Mesendoderm (in vitro differentiated cells): Measurements from ENCODE around the gene NEK8.

Experiments used
- DNase-seq: peaks from one replicate; pipeline ENCODE4 v3.0.0; 2013
- H2AK5ac ChIP-seq: 2 replicates; pipeline ENCODE4 v1.6.1; 2013; ENCODE audit warnings: low read length, inconsistent platforms
- H2BK120ac ChIP-seq: 2 replicates; pipeline ENCODE4 v1.6.1; 2013; ENCODE audit warnings: low read depth, mild to moderate bottlenecking, low read length, moderate library complexity, mixed read lengths
- H2BK15ac ChIP-seq: replicated peaks from 2 replicates; pipeline ENCODE4 v1.6.1; 2013; ENCODE audit warnings: low read depth, mild to moderate bottlenecking, moderate library complexity
- H2BK5ac ChIP-seq: 2 replicates; pipeline ENCODE4 v1.6.1; 2013; ENCODE audit warnings: low read length, inconsistent platforms
- H3K18ac ChIP-seq: 2 replicates; pipeline ENCODE4 v1.6.1; 2013; ENCODE audit warnings: mild to moderate bottlenecking, low read length, mixed read lengths
- H3K23ac ChIP-seq: one replicate; pipeline ENCODE4 v1.6.1; 2013; ENCODE audit warnings: low read length
- H3K27ac ChIP-seq: 2 replicates; pipeline ENCODE4 v1.5.1; 2013; ENCODE audit warnings: low read depth, mild to moderate bottlenecking, inconsistent platforms, low read length, moderate library complexity
- H3K27me3 ChIP-seq: 2 replicates; pipeline ENCODE4 v1.6.1; 2013; ENCODE audit warnings: low read length, control low read depth, mild to moderate bottlenecking, inconsistent platforms; ENCODE audit not compliant: insufficient read depth, poor library complexity
- H3K36me3 ChIP-seq: 2 replicates; pipeline ENCODE4 v1.6.1; 2013; ENCODE audit warnings: low read length, inconsistent platforms; ENCODE audit not compliant: control insufficient read depth, insufficient read depth
- H3K4ac ChIP-seq: one replicate; pipeline ENCODE4 v1.6.1; 2013; ENCODE audit warnings: low read depth, mild to moderate bottlenecking, low read length, moderate library complexity
- H3K4me1 ChIP-seq: 2 replicates; pipeline ENCODE4 v1.6.1; 2013; ENCODE audit warnings: low read depth, low read length, inconsistent platforms; ENCODE audit not compliant: control insufficient read depth
- H3K4me2 ChIP-seq: 2 replicates; pipeline ENCODE4 v1.6.1; 2013; ENCODE audit warnings: low read length
- H3K4me3 ChIP-seq: 2 replicates; pipeline ENCODE4 v1.5.1; 2013; ENCODE audit warnings: mild to moderate bottlenecking, low read length
- H3K56ac ChIP-seq: one replicate; pipeline ENCODE4 v1.6.1; 2013; ENCODE audit warnings: low read length
- H3K79me1 ChIP-seq: 2 replicates; pipeline ENCODE4 v1.6.1; 2013; ENCODE audit warnings: low read length, inconsistent platforms
- H3K79me2 ChIP-seq: 2 replicates; pipeline ENCODE4 v1.6.1; 2013; ENCODE audit warnings: mild to moderate bottlenecking, low read length; ENCODE audit not compliant: control insufficient read depth, insufficient read depth
- H3K9ac ChIP-seq: 2 replicates; pipeline ENCODE4 v1.6.1; 2013; ENCODE audit warnings: low read length, inconsistent platforms
- H4K5ac ChIP-seq: one replicate; pipeline ENCODE4 v1.6.1; 2013; ENCODE audit warnings: low read length
- H4K8ac ChIP-seq: one replicate; pipeline ENCODE4 v1.6.1; 2013; ENCODE audit warnings: low read depth, mild to moderate bottlenecking, control low read depth, low read length, moderate library complexity
- WGBS: extraction: QIAGEN DNeasy Blood & Tissue Kit; methylation state at CpG from one replicate; pipeline ENCODE4 v1.1.7; 2013; ENCODE audit warnings: low lambda C conversion rate, missing lambda C conversion rate; ENCODE audit not compliant: insufficient coverage; ENCODE audit errors: extremely low coverage; 5-methylcytosine and 5-hydroxymethylcytosine counted together

NEK8 gene

GRCh38 chr17:28688481-28688880 lies 40.1 kb upstream of the NEK8 start:
- no peak overlapping the region for H3K18ac ChIP-seq
- H3K4me1 ChIP-seq, result no peaks in the 10 kb centered on the region
- no peak overlapping the region for H2BK120ac ChIP-seq
- H3K4me2 ChIP-seq, result no peak overlapping the region
- H3K4me3 ChIP-seq, result no peak overlapping the region
- no peak overlapping the region for H2BK15ac ChIP-seq
- no peaks in the 10 kb centered on the region for H3K79me1 ChIP-seq
- no peak overlapping the region for H3K56ac ChIP-seq
- no peak overlapping the region for H3K4ac ChIP-seq
- no peak overlapping the region for H2BK5ac ChIP-seq
- no peak for DNase-seq
- H3K36me3 ChIP-seq, result peaks cover 35% of the 10 kb centered on the region
- no peak overlapping the region for H3K23ac ChIP-seq
- H2AK5ac ChIP-seq, result no peak overlapping the region
- WGBS, result 100% methylated on average over 1 of the region's 4 CpGs
- no peaks in the 10 kb centered on the region for H3K27me3 ChIP-seq
- no peak overlapping the region for H4K8ac ChIP-seq
- H3K9ac ChIP-seq, result no peak overlapping the region
- H4K5ac ChIP-seq, result no peak overlapping the region
- H3K79me2 ChIP-seq, result no peaks in the 10 kb centered on the region
- no peak overlapping the region for H3K27ac ChIP-seq

- Histone ChIP-seq H4K8ac (no peak overlapping the region), H2BK5ac (no peak overlapping the region), H3K23ac (no peak overlapping the region), H2AK5ac (no peak overlapping the region), H3K4ac (no peak overlapping the region), H3K79me2 (no peaks in the 10 kb centered on the region), H3K9ac (no peak overlapping the region), H3K27me3 (no peaks in the 10 kb centered on the region), H3K56ac (no peak overlapping the region), H3K18ac (no peak overlapping the region), H2BK15ac (no peak overlapping the region), H3K4me1 (no peaks in the 10 kb centered on the region), H3K4me3 (no peak overlapping the region), H3K4me2 (no peak overlapping the region), H4K5ac (no peak overlapping the region), H3K79me1 (no peaks in the 10 kb centered on the region), H3K27ac (no peak overlapping the region), H2BK120ac (no peak overlapping the region), H3K36me3 (peaks cover 36% of the 10 kb centered on the region)
- no CpG with 5 or more reads among the region's 3 CpGs for WGBS
- no peak for DNase-seq
Measured at GRCh38 chr17:28689011-28689410, 39.6 kb upstream of the NEK8 start.

GRCh38 chr17:28693869-28694268 lies 34.7 kb upstream of the NEK8 start:
- Histone ChIP-seq H3K56ac (no peak overlapping the region), H3K4me2 (no peak overlapping the region), H3K23ac (no peak overlapping the region), H3K9ac (no peak overlapping the region), H3K79me2 (no peaks in the 10 kb centered on the region), H3K36me3 (peaks cover 37% of the 10 kb centered on the region), H3K79me1 (no peaks in the 10 kb centered on the region), H3K4me1 (no peaks in the 10 kb centered on the region), H4K8ac (no peak overlapping the region), H2BK5ac (no peak overlapping the region), H4K5ac (no peak overlapping the region), H2BK120ac (no peak overlapping the region), H2BK15ac (no peak overlapping the region), H3K27me3 (no peaks in the 10 kb centered on the region), H3K27ac (no peak overlapping the region), H3K4ac (no peak overlapping the region), H3K4me3 (no peak overlapping the region), H2AK5ac (no peak overlapping the region), H3K18ac (no peak overlapping the region)
- no peak for DNase-seq
- no CpG with 5 or more reads among the region's 1 CpG for WGBS

GRCh38 chr17:28698253-28698941 lies 30.2 kb upstream of the NEK8 start:
- WGBS, result no CpG with 5 or more reads among the region's 6 CpGs
- H3K27me3 ChIP-seq, result no peaks in the 10 kb centered on the region
- no peak overlapping the region for H3K27ac ChIP-seq

GRCh38 chr17:28700278-28700677 lies 28.3 kb upstream of the NEK8 start:
- H4K5ac ChIP-seq, result no peak overlapping the region
- H2BK120ac ChIP-seq, result no peak overlapping the region
- no peak for DNase-seq
- H3K18ac ChIP-seq, result no peak overlapping the region
- H3K23ac ChIP-seq, result no peak overlapping the region
- no peak overlapping the region for H3K9ac ChIP-seq
- H3K27ac ChIP-seq, result no peak overlapping the region
- no peak overlapping the region for H3K4ac ChIP-seq
- H3K79me2 ChIP-seq, result no peaks in the 10 kb centered on the region
- no peak overlapping the region for H2AK5ac ChIP-seq
- no peak overlapping the region for H2BK15ac ChIP-seq
- no peak overlapping the region for H4K8ac ChIP-seq
- WGBS, result no CpG with 5 or more reads among the region's 8 CpGs
- H3K4me1 ChIP-seq, result no peaks in the 10 kb centered on the region
- no peak overlapping the region for H3K56ac ChIP-seq
- peaks cover 40% of the 10 kb centered on the region for H3K36me3 ChIP-seq
- H2BK5ac ChIP-seq, result no peak overlapping the region
- H3K4me3 ChIP-seq, result no peak overlapping the region
- no peaks in the 10 kb centered on the region for H3K27me3 ChIP-seq
- H3K4me2 ChIP-seq, result no peak overlapping the region
- H3K79me1 ChIP-seq, result no peaks in the 10 kb centered on the region

More at GRCh38 chr17:28698253-28698941, 30.2 kb upstream of the NEK8 start:
- H3K9ac ChIP-seq, result no peak overlapping the region
- H3K79me2 ChIP-seq, result no peaks in the 10 kb centered on the region
- H3K23ac ChIP-seq, result no peak overlapping the region
- no peaks in the 10 kb centered on the region for H3K4me1 ChIP-seq
- H3K4me2 ChIP-seq, result no peak overlapping the region
- H2BK15ac ChIP-seq, result no peak overlapping the region
- no peak overlapping the region for H3K4me3 ChIP-seq
- H3K18ac ChIP-seq, result no peak overlapping the region
- no peak overlapping the region for H2BK120ac ChIP-seq
- no peak overlapping the region for H2AK5ac ChIP-seq
- no peaks in the 10 kb centered on the region for H3K79me1 ChIP-seq
- H3K4ac ChIP-seq, result no peak overlapping the region
- H3K56ac ChIP-seq, result no peak overlapping the region
- DNase-seq, result no peak
- no peak overlapping the region for H2BK5ac ChIP-seq
- H4K5ac ChIP-seq, result no peak overlapping the region
- no peak overlapping the region for H4K8ac ChIP-seq
- H3K36me3 ChIP-seq, result peaks cover 46% of the 10 kb centered on the region
